Measurements from ENCODE around the gene NXN. TPM values are rescaled to one million over a fixed set of nuclear protein-coding genes. Genes with fewer than 3 reads are reported as not detected.
"Not testable (repeated sequence)": the region's sequence is repeated elsewhere in the genome, so short reads cannot be mapped to it uniquely, and the experiment has no call there.

Gene NXN
- total RNA-seq, 1 experiment from 2014 or later = 20.8 TPM

- Histone ChIP-seq H2AFZ (ENCODE audit: low read length) (no peak overlapping the region), H3K27me3 (ENCODE audit: low read length) (no peaks in the 10 kb centered on the region), H3K9me3 (ENCODE audit: low read length) (no peaks in the 10 kb centered on the region), H3K9me2 (replicated peaks; ENCODE audit: low read length) (no peaks in the 10 kb centered on the region), H3K36me3 (ENCODE audit: low read depth, low read length) (no peaks in the 10 kb centered on the region), H4K20me1 (ENCODE audit: low read length) (no peaks in the 10 kb centered on the region), H3K4me3 (ENCODE audit: low read length) (no peak overlapping the region), H3K27ac (ENCODE audit: low read length) (no peak overlapping the region), H3F3A (ENCODE audit: low read length, unreplicated experiment) (no peaks in the 10 kb centered on the region), H3K9ac (ENCODE audit: low read length) (no peak overlapping the region), H3K4me2 (ENCODE audit: low read length) (no peak overlapping the region), H3K4me1 (ENCODE audit: insufficient read depth, low read length) (no peaks in the 10 kb centered on the region), H3K79me2 (ENCODE audit: low read length) (no peaks in the 10 kb centered on the region)
- ChIA-PET CTCF (no interaction called here), POLR2A (ENCODE audit: unreplicated experiment) (interaction anchor here (0.6 kb wide), 2 partner anchors 13 to 47 kb away, joined by 3 read pairs; no protein-coding TSS in a partner anchor)
- BruUV-seq (replicated peaks) = no TSS peak
- ATAC-seq = no peak
- intact Hi-C loops (cut with micrococcal nuclease) = no loop called here
- DNase-seq = no peak
- no peak for TF ChIP-seq EZH2phosphoT487 (IDR thresholded peaks at IDR 0.05; ENCODE audit: borderline replicate concordance, low read length)
- no peak for TF ChIP-seq CTCF (conservative IDR thresholded peaks at IDR 0.05; ENCODE audit: low read depth, low read length)
- no peak for TF ChIP-seq EZH2 (IDR thresholded peaks at IDR 0.05; ENCODE audit: low read length, unreplicated experiment)
Measured at GRCh38 chr17:834136-834535, 145.4 kb downstream of the NXN start.

DNA sequence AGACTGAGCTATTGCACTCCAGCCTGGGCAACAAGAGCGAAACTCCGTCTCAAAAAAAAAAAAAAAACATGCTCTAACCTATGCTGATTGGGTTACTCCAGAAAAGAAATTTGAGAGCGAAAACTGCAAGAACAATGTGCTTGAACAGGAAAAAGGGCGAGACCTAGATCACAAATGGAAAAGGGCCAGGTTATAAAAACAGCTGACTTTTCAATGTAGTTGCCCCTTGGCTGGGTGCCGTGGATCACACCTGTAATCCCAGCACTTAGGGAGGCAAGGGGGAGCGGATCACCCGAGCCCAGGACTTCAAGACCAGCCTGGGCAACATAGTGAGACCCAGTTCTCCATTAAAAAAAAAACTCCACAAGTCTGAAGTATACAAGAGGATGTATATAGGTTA lies 148.6 kb downstream of the NXN start:
- no peak overlapping the region for H3K27ac ChIP-seq (ENCODE audit: low read length)
- ChIA-PET POLR2A (ENCODE audit: unreplicated experiment) (no interaction called here), CTCF (interaction anchor here (0.6 kb wide), 1 partner anchor 24 kb away, joined by 4 read pairs; no protein-coding TSS in a partner anchor)
- H3K36me3 ChIP-seq (ENCODE audit: low read depth, low read length) = no peaks in the 10 kb centered on the region
- no peaks in the 10 kb centered on the region for H3K4me1 ChIP-seq (ENCODE audit: insufficient read depth, low read length)
- no peak overlapping the region for H2AFZ ChIP-seq (ENCODE audit: low read length)
- H3F3A ChIP-seq (ENCODE audit: low read length, unreplicated experiment) = no peaks in the 10 kb centered on the region
- intact Hi-C loops (cut with micrococcal nuclease) = no loop called here
- no peaks in the 10 kb centered on the region for H3K27me3 ChIP-seq (ENCODE audit: low read length)
- no peaks in the 10 kb centered on the region for H3K9me3 ChIP-seq (ENCODE audit: low read length)
- TF ChIP-seq CTCF (conservative IDR thresholded peaks at IDR 0.05; ENCODE audit: low read depth, low read length) (no peak), EZH2phosphoT487 (IDR thresholded peaks at IDR 0.05; ENCODE audit: borderline replicate concordance, low read length) (no peak), EZH2 (IDR thresholded peaks at IDR 0.05; ENCODE audit: low read length, unreplicated experiment) (no peak)
- ATAC-seq (no peak), DNase-seq (no peak)
- no peak overlapping the region for H3K4me2 ChIP-seq (ENCODE audit: low read length)
- no peaks in the 10 kb centered on the region for H4K20me1 ChIP-seq (ENCODE audit: low read length)
- H3K9me2 ChIP-seq (replicated peaks; ENCODE audit: low read length) = no peaks in the 10 kb centered on the region
- H3K9ac ChIP-seq (ENCODE audit: low read length) = no peak overlapping the region
- no peaks in the 10 kb centered on the region for H3K79me2 ChIP-seq (ENCODE audit: low read length)
- no peak overlapping the region for H3K4me3 ChIP-seq (ENCODE audit: low read length)
- no TSS peak for BruUV-seq (replicated peaks)

DNA sequence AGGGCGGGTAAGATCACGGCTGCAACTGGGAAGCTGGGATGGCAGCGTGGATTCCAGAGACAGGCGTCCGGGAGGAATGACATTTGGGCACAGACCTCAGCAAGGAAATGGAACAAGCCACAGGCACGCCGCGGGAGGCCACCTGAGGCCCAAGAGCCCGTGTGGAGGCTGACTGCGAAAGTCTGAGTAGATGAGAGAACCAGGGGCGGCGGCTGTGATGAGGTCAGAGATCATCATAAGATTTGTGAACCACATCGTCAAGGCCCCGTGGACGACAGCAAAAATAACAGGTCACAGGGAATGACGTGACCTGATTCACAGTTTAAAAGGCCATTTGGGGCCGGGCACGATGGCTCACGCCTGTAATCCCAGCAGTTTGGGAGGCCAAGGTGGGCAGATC lies 149.2 kb downstream of the NXN start:
- TF ChIP-seq EZH2 (IDR thresholded peaks at IDR 0.05; ENCODE audit: low read length, unreplicated experiment) (no peak), EZH2phosphoT487 (IDR thresholded peaks at IDR 0.05; ENCODE audit: borderline replicate concordance, low read length) (no peak), CTCF (conservative IDR thresholded peaks at IDR 0.05; ENCODE audit: low read depth, low read length) (no peak)
- no peak overlapping the region for H3K27ac ChIP-seq (ENCODE audit: low read length)
- DNase-seq (no peak), ATAC-seq (no peak)
- no peaks in the 10 kb centered on the region for H3F3A ChIP-seq (ENCODE audit: low read length, unreplicated experiment)
- no peak overlapping the region for H3K9ac ChIP-seq (ENCODE audit: low read length)
- H3K79me2 ChIP-seq (ENCODE audit: low read length) = no peaks in the 10 kb centered on the region
- no peaks in the 10 kb centered on the region for H3K36me3 ChIP-seq (ENCODE audit: low read depth, low read length)
- BruUV-seq (replicated peaks) = no TSS peak
- CTCF ChIA-PET = interaction anchor here (0.6 kb wide), 1 partner anchor 24 kb away, joined by 4 read pairs; no protein-coding TSS in a partner anchor
- H3K4me2 ChIP-seq (ENCODE audit: low read length) = no peak overlapping the region
- H3K4me1 ChIP-seq (ENCODE audit: insufficient read depth, low read length) = no peaks in the 10 kb centered on the region
- no peaks in the 10 kb centered on the region for H3K9me2 ChIP-seq (replicated peaks; ENCODE audit: low read length)
- H2AFZ ChIP-seq (ENCODE audit: low read length) = no peak overlapping the region
- H3K27me3 ChIP-seq (ENCODE audit: low read length) = no peaks in the 10 kb centered on the region
- H3K9me3 ChIP-seq (ENCODE audit: low read length) = no peaks in the 10 kb centered on the region
- H4K20me1 ChIP-seq (ENCODE audit: low read length) = no peaks in the 10 kb centered on the region
- intact Hi-C loops (cut with micrococcal nuclease) = no loop called here
- no peak overlapping the region for H3K4me3 ChIP-seq (ENCODE audit: low read length)
- POLR2A ChIA-PET (ENCODE audit: unreplicated experiment) = no interaction called here

GRCh38 chr17:829614-830013 lies 150.0 kb downstream of the NXN start:
- H3K4me1 ChIP-seq (ENCODE audit: insufficient read depth, low read length); H3K4me2 ChIP-seq (ENCODE audit: low read length); H3K9ac ChIP-seq (ENCODE audit: low read length); BruUV-seq (replicated peaks); H4K20me1 ChIP-seq (ENCODE audit: low read length); intact Hi-C loops (cut with micrococcal nuclease); DNase-seq; H2AFZ ChIP-seq (ENCODE audit: low read length); H3K9me2 ChIP-seq (replicated peaks; ENCODE audit: low read length); POLR2A ChIA-PET (ENCODE audit: unreplicated experiment); H3K27me3 ChIP-seq (ENCODE audit: low read length); H3K27ac ChIP-seq (ENCODE audit: low read length); CTCF ChIA-PET; H3F3A ChIP-seq (ENCODE audit: low read length, unreplicated experiment); H3K4me3 ChIP-seq (ENCODE audit: low read length); H3K9me3 ChIP-seq (ENCODE audit: low read length); H3K79me2 ChIP-seq (ENCODE audit: low read length); ATAC-seq; H3K36me3 ChIP-seq (ENCODE audit: low read depth, low read length): not testable (repeated sequence)
